ENCODE data around the gene MERTK.
"Not testable (repeated sequence)": the region's sequence is repeated elsewhere in the genome, so short reads cannot be mapped to it uniquely, and the experiment has no call there.

The MERTK gene

GRCh38 chr2:111958901-111959300 lies 60.5 kb downstream of the MERTK start:
- Histone ChIP-seq H3K27ac (ENCODE audit: insufficient read depth, low read depth, low read length, poor library complexity, severe bottlenecking) (no peak overlapping the region), H3K9me3 (ENCODE audit: control insufficient read depth, low read length) (no peaks in the 10 kb centered on the region), H3K4me3 (ENCODE audit: insufficient read depth, low read depth, low read length) (no peak overlapping the region), H3K36me3 (ENCODE audit: control insufficient read depth, insufficient read depth, low read length) (no peaks in the 10 kb centered on the region), H3K4me1 (ENCODE audit: control insufficient read depth, insufficient read depth, low read length) (no peaks in the 10 kb centered on the region), H3K27me3 (ENCODE audit: control insufficient read depth, insufficient read depth, low read length, poor library complexity, severe bottlenecking) (no peaks in the 10 kb centered on the region)
- WGBS, 2 experiments: 85 to 88% methylated on average over 1 of the region's 1 CpG

- WGBS, 2 experiments: 94 to 96% methylated on average over 7 of the region's 7 CpGs
- Histone ChIP-seq H3K27me3 (ENCODE audit: control insufficient read depth, insufficient read depth, low read length, poor library complexity, severe bottlenecking) (no peaks in the 10 kb centered on the region), H3K36me3 (ENCODE audit: control insufficient read depth, insufficient read depth, low read length) (no peaks in the 10 kb centered on the region), H3K4me3 (ENCODE audit: insufficient read depth, low read depth, low read length) (no peak overlapping the region), H3K27ac (ENCODE audit: insufficient read depth, low read depth, low read length, poor library complexity, severe bottlenecking) (no peak overlapping the region), H3K4me1 (ENCODE audit: control insufficient read depth, insufficient read depth, low read length) (no peaks in the 10 kb centered on the region), H3K9me3 (ENCODE audit: control insufficient read depth, low read length) (no peaks in the 10 kb centered on the region)
Measured at GRCh38 chr2:111961663-111962062, 63.3 kb downstream of the MERTK start.

- WGBS, 2 experiments: 65 to 70% methylated on average over 8 of the region's 9 CpGs
- not testable (repeated sequence) for H3K27me3 ChIP-seq (ENCODE audit: control insufficient read depth, insufficient read depth, low read length, poor library complexity, severe bottlenecking); H3K4me3 ChIP-seq (ENCODE audit: insufficient read depth, low read depth, low read length); H3K27ac ChIP-seq (ENCODE audit: insufficient read depth, low read depth, low read length, poor library complexity, severe bottlenecking); H3K36me3 ChIP-seq (ENCODE audit: control insufficient read depth, insufficient read depth, low read length); H3K4me1 ChIP-seq (ENCODE audit: control insufficient read depth, insufficient read depth, low read length); H3K9me3 ChIP-seq (ENCODE audit: control insufficient read depth, low read length)
Measured at GRCh38 chr2:111963086-111963485, 64.7 kb downstream of the MERTK start.

- H3K9me3 ChIP-seq (ENCODE audit: control insufficient read depth, low read length); H3K27ac ChIP-seq (ENCODE audit: insufficient read depth, low read depth, low read length, poor library complexity, severe bottlenecking); H3K4me3 ChIP-seq (ENCODE audit: insufficient read depth, low read depth, low read length); H3K27me3 ChIP-seq (ENCODE audit: control insufficient read depth, insufficient read depth, low read length, poor library complexity, severe bottlenecking); H3K4me1 ChIP-seq (ENCODE audit: control insufficient read depth, insufficient read depth, low read length); H3K36me3 ChIP-seq (ENCODE audit: control insufficient read depth, insufficient read depth, low read length): not testable (repeated sequence)
- 52 to 53% methylated on average over 3 of the region's 4 CpGs for WGBS, 2 experiments
Measured at GRCh38 chr2:111963508-111963907, 65.1 kb downstream of the MERTK start.

- no peaks in the 10 kb centered on the region for H3K27me3 ChIP-seq (ENCODE audit: control insufficient read depth, insufficient read depth, low read length, poor library complexity, severe bottlenecking)
- H3K36me3 ChIP-seq (ENCODE audit: control insufficient read depth, insufficient read depth, low read length): no peaks in the 10 kb centered on the region
- H3K9me3 ChIP-seq (ENCODE audit: control insufficient read depth, low read length): no peaks in the 10 kb centered on the region
- no peaks in the 10 kb centered on the region for H3K4me1 ChIP-seq (ENCODE audit: control insufficient read depth, insufficient read depth, low read length)
- 92 to 94% methylated on average over 3 of the region's 3 CpGs for WGBS, 2 experiments
- no peak overlapping the region for H3K4me3 ChIP-seq (ENCODE audit: insufficient read depth, low read depth, low read length)
- no peak overlapping the region for H3K27ac ChIP-seq (ENCODE audit: insufficient read depth, low read depth, low read length, poor library complexity, severe bottlenecking)
Measured at GRCh38 chr2:111965062-111965461, 66.7 kb downstream of the MERTK start.

GRCh38 chr2:111966241-111966640 lies 67.8 kb downstream of the MERTK start:
- Histone ChIP-seq H3K9me3 (ENCODE audit: control insufficient read depth, low read length) (no peaks in the 10 kb centered on the region), H3K27ac (ENCODE audit: insufficient read depth, low read depth, low read length, poor library complexity, severe bottlenecking) (no peak overlapping the region), H3K27me3 (ENCODE audit: control insufficient read depth, insufficient read depth, low read length, poor library complexity, severe bottlenecking) (no peaks in the 10 kb centered on the region), H3K4me1 (ENCODE audit: control insufficient read depth, insufficient read depth, low read length) (no peaks in the 10 kb centered on the region), H3K36me3 (ENCODE audit: control insufficient read depth, insufficient read depth, low read length) (no peaks in the 10 kb centered on the region), H3K4me3 (ENCODE audit: insufficient read depth, low read depth, low read length) (no peak overlapping the region)
- 90% methylated on average over 1 of the region's 1 CpG; no CpG with 5 or more reads in 1 of the 2 experiments for WGBS, 2 experiments

- no peak overlapping the region for H3K27ac ChIP-seq (ENCODE audit: insufficient read depth, low read depth, low read length, poor library complexity, severe bottlenecking)
- 89 to 94% methylated on average over 1 of the region's 1 CpG for WGBS, 2 experiments
- no peak overlapping the region for H3K4me3 ChIP-seq (ENCODE audit: insufficient read depth, low read depth, low read length)
- H3K27me3 ChIP-seq (ENCODE audit: control insufficient read depth, insufficient read depth, low read length, poor library complexity, severe bottlenecking): no peaks in the 10 kb centered on the region
- no peaks in the 10 kb centered on the region for H3K4me1 ChIP-seq (ENCODE audit: control insufficient read depth, insufficient read depth, low read length)
- no peaks in the 10 kb centered on the region for H3K36me3 ChIP-seq (ENCODE audit: control insufficient read depth, insufficient read depth, low read length)
- H3K9me3 ChIP-seq (ENCODE audit: control insufficient read depth, low read length): no peaks in the 10 kb centered on the region
Measured at GRCh38 chr2:111967018-111967417, 68.6 kb downstream of the MERTK start.

- H3K4me1 ChIP-seq (ENCODE audit: control insufficient read depth, insufficient read depth, low read length): no peaks in the 10 kb centered on the region
- WGBS, 2 experiments: no CpG with 5 or more reads among the region's 1 CpG
- no peak overlapping the region for H3K4me3 ChIP-seq (ENCODE audit: insufficient read depth, low read depth, low read length)
- H3K9me3 ChIP-seq (ENCODE audit: control insufficient read depth, low read length): no peaks in the 10 kb centered on the region
- H3K36me3 ChIP-seq (ENCODE audit: control insufficient read depth, insufficient read depth, low read length): no peaks in the 10 kb centered on the region
- no peak overlapping the region for H3K27ac ChIP-seq (ENCODE audit: insufficient read depth, low read depth, low read length, poor library complexity, severe bottlenecking)
- H3K27me3 ChIP-seq (ENCODE audit: control insufficient read depth, insufficient read depth, low read length, poor library complexity, severe bottlenecking): no peaks in the 10 kb centered on the region
Measured at GRCh38 chr2:111970453-111970852, 72.0 kb downstream of the MERTK start.

GRCh38 chr2:111972955-111973565 lies 74.7 kb downstream of the MERTK start:
- no peaks in the 10 kb centered on the region for H3K9me3 ChIP-seq (ENCODE audit: control insufficient read depth, low read length)
- H3K27ac ChIP-seq (ENCODE audit: insufficient read depth, low read depth, low read length, poor library complexity, severe bottlenecking): no peak overlapping the region
- no peak overlapping the region for H3K4me3 ChIP-seq (ENCODE audit: insufficient read depth, low read depth, low read length)
- no peaks in the 10 kb centered on the region for H3K4me1 ChIP-seq (ENCODE audit: control insufficient read depth, insufficient read depth, low read length)
- no peaks in the 10 kb centered on the region for H3K27me3 ChIP-seq (ENCODE audit: control insufficient read depth, insufficient read depth, low read length, poor library complexity, severe bottlenecking)
- 94 to 96% methylated on average over 8 of the region's 8 CpGs for WGBS, 2 experiments
- no peaks in the 10 kb centered on the region for H3K36me3 ChIP-seq (ENCODE audit: control insufficient read depth, insufficient read depth, low read length)

- Histone ChIP-seq H3K27ac (ENCODE audit: insufficient read depth, low read depth, low read length, poor library complexity, severe bottlenecking) (no peak overlapping the region), H3K36me3 (ENCODE audit: control insufficient read depth, insufficient read depth, low read length) (no peaks in the 10 kb centered on the region), H3K9me3 (ENCODE audit: control insufficient read depth, low read length) (no peaks in the 10 kb centered on the region), H3K4me3 (ENCODE audit: insufficient read depth, low read depth, low read length) (no peak overlapping the region), H3K4me1 (ENCODE audit: control insufficient read depth, insufficient read depth, low read length) (no peaks in the 10 kb centered on the region), H3K27me3 (ENCODE audit: control insufficient read depth, insufficient read depth, low read length, poor library complexity, severe bottlenecking) (no peaks in the 10 kb centered on the region)
- 94 to 95% methylated on average over 4 of the region's 4 CpGs for WGBS, 2 experiments
Measured at GRCh38 chr2:111973701-111974100, 75.3 kb downstream of the MERTK start.

- Histone ChIP-seq H3K27me3 (ENCODE audit: control insufficient read depth, insufficient read depth, low read length, poor library complexity, severe bottlenecking) (no peaks in the 10 kb centered on the region), H3K4me3 (ENCODE audit: insufficient read depth, low read depth, low read length) (no peak overlapping the region), H3K9me3 (ENCODE audit: control insufficient read depth, low read length) (no peaks in the 10 kb centered on the region), H3K4me1 (ENCODE audit: control insufficient read depth, insufficient read depth, low read length) (no peaks in the 10 kb centered on the region), H3K36me3 (ENCODE audit: control insufficient read depth, insufficient read depth, low read length) (no peaks in the 10 kb centered on the region), H3K27ac (ENCODE audit: insufficient read depth, low read depth, low read length, poor library complexity, severe bottlenecking) (no peak overlapping the region)
- 92 to 93% methylated on average over 11 of the region's 11 CpGs for whole genome bisulfite sequencing, 2 experiments
Measured at GRCh38 chr2:111975053-111975552, 76.7 kb downstream of the MERTK start.

Data from ectodermal cell (in vitro differentiated cells).